AG10803 (cell line): ENCODE data around the gene TOX4.
"Not testable (repeated sequence)": the region's sequence is repeated elsewhere in the genome, so short reads cannot be mapped to it uniquely, and the experiment has no call there.

Experiments
- DNase-seq: peaks from one replicate; pipeline ENCODE4 v3.0.0; 2010; ENCODE audit warnings: low read depth
- H3K4me3 ChIP-seq: 2 replicates; pipeline ENCODE4 v1.5.1; 2011; ENCODE audit warnings: mild to moderate bottlenecking, low read length, control low read depth
- CTCF ChIP-seq: conservative IDR thresholded peaks from 2 replicates; pipeline ENCODE4 v1.5.1; 2011; ENCODE audit warnings: mild to moderate bottlenecking, low read length, control low read depth, inconsistent platforms

TOX4 gene

DNA sequence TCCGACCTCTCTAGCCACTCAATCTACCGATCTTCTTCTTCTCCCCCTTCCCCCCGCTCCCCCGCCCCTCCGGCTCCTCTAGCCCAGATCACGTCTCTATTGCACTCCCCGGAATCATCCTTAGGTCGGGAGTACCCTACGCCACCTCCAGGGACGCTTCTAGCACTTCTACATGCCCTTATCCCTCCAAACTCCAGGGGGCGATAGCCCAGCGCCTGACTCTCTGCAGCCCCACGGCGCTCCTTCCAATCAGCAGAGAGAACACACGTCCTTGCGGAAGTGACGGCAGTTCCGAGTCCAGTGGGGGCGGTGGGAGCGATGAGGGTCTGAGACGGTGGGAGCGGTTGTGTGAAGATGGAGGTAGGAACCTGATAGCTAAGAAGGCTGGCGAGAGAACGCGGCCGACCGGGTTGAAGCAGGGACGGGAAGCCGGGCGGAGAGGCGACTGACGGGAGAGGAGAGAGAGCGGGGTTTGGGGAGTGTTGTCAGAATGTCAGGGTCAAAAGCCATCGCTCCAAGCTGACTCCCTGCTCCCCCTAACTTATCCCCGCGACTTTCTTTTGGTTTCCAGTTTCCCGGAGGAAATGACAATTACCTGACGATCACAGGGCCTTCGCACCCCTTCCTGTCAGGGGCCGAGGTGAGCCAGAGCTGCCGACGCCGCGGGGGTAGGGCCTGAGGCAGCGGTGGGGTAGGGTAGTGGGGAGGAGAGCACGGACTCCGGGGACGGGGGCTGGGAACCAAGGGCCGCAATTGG is at the start of gene TOX4, which contains the start of gene RAB2B:
TOX4 (plus strand) TSS at position 271 of the 757 bp plus-strand sequence; CDS start at position 355, 84 bp downstream.
RAB2B (minus strand) TSS at position 35 of the 757 bp plus-strand sequence. CDS start 87 bp downstream, outside the sequence.
- peak; percentile 99 for TF ChIP-seq CTCF
- peak within 1 kb of the TSS; percentile 96 for H3K4me3 ChIP-seq
- peak; percentile 98 for DNase-seq

- peak; percentile 4 for DNase-seq
- H3K4me3 ChIP-seq = no peak overlapping the region
Observed at GRCh38 chr14:21428930-21429329, 48.1 kb upstream of the TOX4 start.

DNA sequence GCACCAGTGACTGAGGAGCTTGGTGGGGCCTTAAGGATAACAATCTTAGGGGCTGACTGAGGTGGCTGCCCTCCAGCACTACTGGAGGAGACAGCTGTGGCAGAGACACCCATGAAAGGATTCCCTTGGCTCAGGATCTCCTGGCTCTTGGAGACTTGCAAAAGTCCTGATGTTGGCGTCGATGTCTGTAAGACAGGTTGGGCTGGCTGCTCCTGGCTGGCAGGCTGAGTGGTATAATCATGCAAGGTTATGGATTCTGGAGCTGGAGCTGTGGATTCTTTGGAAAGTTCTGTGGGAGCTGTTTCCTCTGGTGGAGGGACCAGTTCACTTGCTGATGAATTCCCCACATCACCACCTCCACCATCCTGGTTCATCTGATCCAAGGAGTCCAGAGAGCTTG is 45.9 kb upstream of the TOX4 start:
- no peak for DNase-seq
- no peak overlapping the region for H3K4me3 ChIP-seq
- TF ChIP-seq CTCF = no peak

More at GRCh38 chr14:21428930-21429329, 48.1 kb upstream of the TOX4 start:
- TF ChIP-seq CTCF = no peak

DNA sequence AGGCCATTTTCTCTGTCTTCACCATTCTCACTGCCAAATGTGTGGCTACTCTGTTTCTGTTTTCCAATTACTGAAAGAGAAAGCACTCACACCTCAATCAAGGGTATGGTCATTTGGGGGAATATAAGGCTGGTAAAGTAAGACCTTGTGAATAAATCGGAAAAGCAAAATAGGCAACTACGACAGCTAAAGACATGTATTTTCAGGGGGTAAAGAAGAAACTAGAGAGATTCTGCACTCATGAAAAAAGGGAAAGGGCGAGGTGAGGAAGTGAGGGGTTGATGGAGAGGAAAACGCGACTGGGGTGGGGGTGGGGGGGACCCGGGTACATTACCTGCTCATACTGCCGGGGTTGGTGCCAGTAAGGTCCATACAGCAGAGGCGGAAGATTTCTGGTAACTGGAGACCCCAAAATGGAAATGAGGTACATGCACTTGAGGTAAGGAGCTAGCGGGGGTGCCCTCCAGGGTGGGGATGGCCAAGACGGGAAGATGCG is 40.4 kb upstream of the TOX4 start:
- peak overlapping the region; percentile 97 for H3K4me3 ChIP-seq
- DNase-seq = no peak
- no peak for TF ChIP-seq CTCF

- TF ChIP-seq CTCF = no peak
- peak; percentile 99 for DNase-seq
- H3K4me3 ChIP-seq = peak overlapping the region; percentile 97
Observed at GRCh38 chr14:21437063-21437901, 39.7 kb upstream of the TOX4 start.

DNA sequence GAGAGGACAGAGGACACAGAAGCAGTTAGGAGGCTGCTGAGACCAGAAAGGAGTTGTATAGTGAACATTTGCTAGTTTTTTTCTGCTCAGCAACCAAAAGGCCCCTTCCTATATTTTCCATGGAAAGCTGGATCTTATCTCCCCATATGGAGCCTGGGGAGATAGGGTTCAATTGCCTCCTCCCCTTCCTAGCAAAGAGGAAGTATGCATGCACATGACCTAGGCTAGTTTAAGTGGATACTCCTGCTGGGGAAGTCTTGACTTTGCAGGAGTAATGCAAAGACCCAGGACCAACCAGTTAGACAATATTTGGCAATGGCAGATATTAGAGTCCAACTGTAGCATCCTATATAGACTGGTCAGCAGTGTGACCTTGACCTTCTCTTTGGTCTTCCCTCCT is 36.1 kb upstream of the TOX4 start:
- no peak for DNase-seq
- no peak overlapping the region for H3K4me3 ChIP-seq
- TF ChIP-seq CTCF = no peak

GRCh38 chr14:21442657-21443056 is 34.3 kb upstream of the TOX4 start:
- not testable (repeated sequence) for H3K4me3 ChIP-seq, DNase-seq
